WERI-Rb-1 (cell line): ENCODE measurements around the gene SLC47A2.

Experiments used
- DNase-seq: peaks from one replicate; pipeline ENCODE4 v3.0.0-alpha.2; 2020
- H3K27ac ChIP-seq: fragments of 250-450 bp; sonication (Bioruptor Pico); 2 replicates; pipeline ENCODE4 v1.5.1; 2020; ENCODE audit warnings: mild to moderate bottlenecking, moderate library complexity
- H3K27me3 ChIP-seq: fragments of 250-450 bp; sonication (Bioruptor Pico); 2 replicates; pipeline ENCODE4 v1.5.1; 2021; ENCODE audit warnings: mild to moderate bottlenecking, low read depth, moderate library complexity; ENCODE audit not compliant: insufficient read depth, severe bottlenecking
- H3K36me3 ChIP-seq: fragments of 250-450 bp; sonication (Bioruptor Pico); 2 replicates; pipeline ENCODE4 v1.5.1; 2020; ENCODE audit warnings: mild to moderate bottlenecking, moderate library complexity
- H3K4me3 ChIP-seq: 2 replicates; pipeline ENCODE4 v1.5.1; 2011; ENCODE audit warnings: low read depth, mild to moderate bottlenecking, control low read depth, low read length
- H3K9me3 ChIP-seq: fragments of 250-450 bp; sonication (Bioruptor Pico); 2 replicates; pipeline ENCODE4 v1.5.1; 2021; ENCODE audit warnings: mild to moderate bottlenecking, moderate library complexity; ENCODE audit not compliant: severe bottlenecking
- TF ChIP-seq, protein P1 (sequence below): IDR thresholded peaks from 2 replicates; pipeline ENCODE4 v1.5.1; 2011; ENCODE audit warnings: low read depth, mild to moderate bottlenecking, control low read depth, inconsistent platforms, low read length

The SLC47A2 gene

DNA sequence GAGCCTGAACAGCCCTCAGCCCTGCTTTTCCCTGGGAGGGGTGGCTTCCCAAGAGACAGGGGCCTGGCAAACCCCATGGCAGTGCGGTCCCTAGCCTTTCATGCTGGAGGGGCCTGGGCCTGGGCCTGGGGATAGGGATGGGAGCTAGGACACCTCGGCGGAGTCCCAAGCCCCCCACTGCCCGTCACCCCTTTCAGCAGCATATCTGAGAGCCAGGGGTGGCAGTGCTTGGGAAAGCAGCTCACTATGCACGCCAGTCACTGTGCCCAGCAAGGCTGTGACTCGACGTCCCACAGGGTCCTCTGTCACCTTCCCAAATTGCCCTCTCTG lies 612 bp upstream of the SLC47A2 start:
- no peak for DNase-seq
- H3K4me3 ChIP-seq, result no peak overlapping the region
- TF ChIP-seq, protein P1, sequence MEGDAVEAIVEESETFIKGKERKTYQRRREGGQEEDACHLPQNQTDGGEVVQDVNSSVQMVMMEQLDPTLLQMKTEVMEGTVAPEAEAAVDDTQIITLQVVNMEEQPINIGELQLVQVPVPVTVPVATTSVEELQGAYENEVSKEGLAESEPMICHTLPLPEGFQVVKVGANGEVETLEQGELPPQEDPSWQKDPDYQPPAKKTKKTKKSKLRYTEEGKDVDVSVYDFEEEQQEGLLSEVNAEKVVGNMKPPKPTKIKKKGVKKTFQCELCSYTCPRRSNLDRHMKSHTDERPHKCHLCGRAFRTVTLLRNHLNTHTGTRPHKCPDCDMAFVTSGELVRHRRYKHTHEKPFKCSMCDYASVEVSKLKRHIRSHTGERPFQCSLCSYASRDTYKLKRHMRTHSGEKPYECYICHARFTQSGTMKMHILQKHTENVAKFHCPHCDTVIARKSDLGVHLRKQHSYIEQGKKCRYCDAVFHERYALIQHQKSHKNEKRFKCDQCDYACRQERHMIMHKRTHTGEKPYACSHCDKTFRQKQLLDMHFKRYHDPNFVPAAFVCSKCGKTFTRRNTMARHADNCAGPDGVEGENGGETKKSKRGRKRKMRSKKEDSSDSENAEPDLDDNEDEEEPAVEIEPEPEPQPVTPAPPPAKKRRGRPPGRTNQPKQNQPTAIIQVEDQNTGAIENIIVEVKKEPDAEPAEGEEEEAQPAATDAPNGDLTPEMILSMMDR, result no peak
- H3K9me3 ChIP-seq, result no peaks in the 10 kb centered on the region
- no peaks in the 10 kb centered on the region for H3K27me3 ChIP-seq
- no peak overlapping the region for H3K27ac ChIP-seq
- no peaks in the 10 kb centered on the region for H3K36me3 ChIP-seq

DNA sequence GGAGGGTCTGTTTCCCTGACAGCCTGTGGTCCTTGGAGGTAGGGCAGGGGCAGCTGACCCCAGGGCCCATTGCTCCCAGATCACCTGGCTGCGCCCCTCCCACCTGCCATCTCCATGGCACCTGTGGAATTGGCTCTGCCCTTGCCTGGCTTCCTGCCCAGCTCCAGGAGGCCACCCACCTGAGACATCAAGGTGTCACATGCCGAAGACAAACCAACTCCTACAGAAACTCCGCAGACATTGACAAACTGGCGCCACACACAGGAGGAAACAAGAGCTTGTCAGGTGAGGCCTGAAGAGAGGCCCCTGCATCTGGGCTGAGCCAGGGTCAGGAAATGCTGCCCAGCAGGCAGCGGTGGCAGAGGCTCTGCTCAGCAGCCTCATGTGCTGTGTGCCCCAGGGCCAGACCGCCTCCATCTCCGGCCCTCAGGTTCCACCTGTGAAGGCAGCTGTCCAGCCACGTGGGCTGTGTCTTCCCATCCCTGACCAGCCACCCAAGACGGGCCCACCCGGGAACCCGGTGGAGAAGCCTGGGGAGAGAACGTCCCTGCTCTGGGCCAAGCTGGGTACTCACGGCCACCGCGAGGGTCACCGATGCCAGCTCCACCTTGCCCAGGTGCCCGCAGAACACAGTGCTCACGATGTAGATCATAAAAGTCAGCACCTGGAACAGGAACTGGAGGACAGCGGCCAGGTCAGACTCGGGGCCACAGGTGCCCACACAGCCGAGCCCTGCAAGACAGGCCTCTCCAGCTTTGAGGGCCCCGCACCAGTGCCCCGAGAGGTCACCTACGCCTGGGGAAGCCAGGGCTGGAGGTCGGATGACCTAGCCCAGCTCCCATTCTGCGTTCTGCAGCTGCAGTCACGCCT lies 1.6 kb downstream of the SLC47A2 start:
- DNase-seq, result no peak
- Histone ChIP-seq H3K27me3 (no peaks in the 10 kb centered on the region), H3K4me3 (no peak overlapping the region), H3K27ac (no peak overlapping the region), H3K36me3 (no peaks in the 10 kb centered on the region), H3K9me3 (no peaks in the 10 kb centered on the region)
- TF ChIP-seq, protein P1, result 0 out of 2 replicates have a peak, but pooled peaks have one; percentile 12

DNA sequence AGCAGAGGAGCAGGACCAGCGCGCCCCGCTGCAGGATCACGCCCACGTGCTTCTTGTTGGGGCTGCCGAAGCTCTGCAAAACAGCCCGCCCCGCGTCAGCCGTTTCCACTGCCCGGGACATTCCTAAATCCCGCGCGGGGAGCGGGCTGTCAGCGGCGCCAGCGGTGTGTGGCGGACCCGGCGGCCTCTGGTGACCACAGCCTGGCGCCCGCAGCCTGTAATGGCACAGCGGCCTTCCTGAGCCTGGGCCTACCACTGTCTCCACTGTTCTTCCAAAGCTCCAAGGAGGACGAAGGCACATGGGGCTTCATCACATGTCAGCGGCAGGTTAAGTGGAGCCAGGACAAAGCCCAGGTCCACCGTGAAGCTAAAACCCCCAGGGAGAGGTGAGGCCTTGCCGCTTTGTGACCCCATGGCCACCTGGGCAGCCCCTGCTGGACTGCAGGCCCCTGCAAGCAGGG lies 2.5 kb downstream of the SLC47A2 start:
- TF ChIP-seq, protein P1, result no peak
- H3K27me3 ChIP-seq, result no peaks in the 10 kb centered on the region
- H3K4me3 ChIP-seq, result no peak overlapping the region
- H3K36me3 ChIP-seq, result no peaks in the 10 kb centered on the region
- H3K27ac ChIP-seq, result no peak overlapping the region
- no peak for DNase-seq
- H3K9me3 ChIP-seq, result no peaks in the 10 kb centered on the region

DNA sequence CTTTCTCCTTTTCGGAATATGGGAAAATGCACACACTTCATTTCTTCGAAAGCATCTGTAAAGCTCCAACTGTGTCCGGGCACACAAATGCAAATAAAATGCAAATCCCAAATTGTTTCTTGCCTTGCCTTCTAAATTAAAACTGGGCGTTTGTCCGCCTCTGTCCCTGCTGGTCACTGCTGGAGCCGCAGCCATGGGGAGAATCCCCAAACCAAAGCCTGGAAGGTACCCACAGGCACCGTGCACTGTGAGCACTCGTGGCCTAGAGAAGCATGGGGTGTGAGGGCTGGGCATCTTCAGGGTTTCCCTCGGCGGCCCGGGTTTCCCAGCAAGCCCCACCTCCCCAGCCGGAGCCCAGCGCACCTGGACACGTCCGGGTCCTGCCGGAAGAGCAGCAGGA lies 2.9 kb downstream of the SLC47A2 start:
- Histone ChIP-seq H3K27ac (no peak overlapping the region), H3K36me3 (no peaks in the 10 kb centered on the region), H3K9me3 (no peaks in the 10 kb centered on the region), H3K27me3 (no peaks in the 10 kb centered on the region), H3K4me3 (no peak overlapping the region)
- TF ChIP-seq, protein P1, result 0 out of 2 replicates have a peak, but pooled peaks have one; percentile 27
- DNase-seq, result no peak

DNA sequence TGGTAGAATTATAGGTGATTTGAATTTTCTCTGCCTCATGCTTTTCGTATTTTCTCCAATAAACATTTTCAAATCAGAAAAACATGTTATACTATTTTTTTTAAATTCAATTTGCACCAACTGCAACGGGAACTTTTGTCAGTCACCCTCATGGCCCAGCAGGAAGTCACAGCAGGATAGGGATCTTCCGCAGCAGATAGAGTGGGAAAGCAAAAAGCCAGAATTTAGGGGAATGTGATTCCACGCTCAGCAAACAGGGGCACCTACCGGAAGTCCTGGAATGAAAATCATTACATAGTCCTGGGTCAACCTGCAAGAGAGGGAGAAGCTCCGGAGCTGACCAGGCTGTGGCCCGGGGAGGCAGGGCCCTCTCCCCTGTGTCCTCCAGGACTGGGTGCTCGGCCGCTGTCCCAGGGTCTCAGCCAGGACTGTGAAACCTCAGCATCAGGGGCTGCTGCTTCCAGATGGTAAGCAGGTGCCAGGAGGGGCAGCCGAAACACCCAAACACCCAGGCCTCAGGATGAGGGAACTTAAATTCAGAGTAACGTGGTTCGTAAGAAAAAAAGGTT lies 3.9 kb downstream of the SLC47A2 start:
- Histone ChIP-seq H3K36me3 (no peaks in the 10 kb centered on the region), H3K27ac (no peak overlapping the region), H3K4me3 (no peak overlapping the region), H3K27me3 (no peaks in the 10 kb centered on the region), H3K9me3 (no peaks in the 10 kb centered on the region)
- TF ChIP-seq, protein P1, result no peak
- no peak for DNase-seq

DNA sequence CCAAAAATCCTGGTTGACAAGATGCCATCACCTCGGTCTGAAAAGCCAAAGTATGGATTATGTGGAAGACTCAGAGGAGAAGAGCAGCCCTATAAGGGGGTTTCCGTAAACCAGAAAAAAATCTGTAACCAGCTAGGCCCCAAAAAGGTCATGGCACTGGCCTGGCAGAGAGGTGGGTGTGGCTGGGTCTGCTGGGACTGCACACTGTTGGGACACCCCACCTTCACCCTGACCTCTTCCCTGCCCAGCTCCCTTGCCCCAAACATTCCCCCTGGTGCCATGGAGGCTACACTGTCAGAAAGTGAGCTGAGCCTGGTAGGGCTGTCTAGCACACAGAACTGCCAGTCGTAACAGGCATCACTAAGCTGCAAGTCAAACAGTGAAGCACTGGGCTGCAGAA lies 6.5 kb downstream of the SLC47A2 start:
- Histone ChIP-seq H3K9me3 (no peaks in the 10 kb centered on the region), H3K36me3 (no peaks in the 10 kb centered on the region), H3K4me3 (no peak overlapping the region), H3K27me3 (no peaks in the 10 kb centered on the region), H3K27ac (no peak overlapping the region)
- no peak for DNase-seq
- TF ChIP-seq, protein P1, result no peak
